Measurements from ENCODE around the gene DOCK7.

- TF ChIP-seq, protein P1, sequence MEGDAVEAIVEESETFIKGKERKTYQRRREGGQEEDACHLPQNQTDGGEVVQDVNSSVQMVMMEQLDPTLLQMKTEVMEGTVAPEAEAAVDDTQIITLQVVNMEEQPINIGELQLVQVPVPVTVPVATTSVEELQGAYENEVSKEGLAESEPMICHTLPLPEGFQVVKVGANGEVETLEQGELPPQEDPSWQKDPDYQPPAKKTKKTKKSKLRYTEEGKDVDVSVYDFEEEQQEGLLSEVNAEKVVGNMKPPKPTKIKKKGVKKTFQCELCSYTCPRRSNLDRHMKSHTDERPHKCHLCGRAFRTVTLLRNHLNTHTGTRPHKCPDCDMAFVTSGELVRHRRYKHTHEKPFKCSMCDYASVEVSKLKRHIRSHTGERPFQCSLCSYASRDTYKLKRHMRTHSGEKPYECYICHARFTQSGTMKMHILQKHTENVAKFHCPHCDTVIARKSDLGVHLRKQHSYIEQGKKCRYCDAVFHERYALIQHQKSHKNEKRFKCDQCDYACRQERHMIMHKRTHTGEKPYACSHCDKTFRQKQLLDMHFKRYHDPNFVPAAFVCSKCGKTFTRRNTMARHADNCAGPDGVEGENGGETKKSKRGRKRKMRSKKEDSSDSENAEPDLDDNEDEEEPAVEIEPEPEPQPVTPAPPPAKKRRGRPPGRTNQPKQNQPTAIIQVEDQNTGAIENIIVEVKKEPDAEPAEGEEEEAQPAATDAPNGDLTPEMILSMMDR (conservative IDR thresholded peaks at IDR 0.05 in 1 of 2, IDR thresholded peaks at IDR 0.05 in 1 of 2; ENCODE audit: extremely low read depth in 1 of 2, insufficient read depth in 1 of 2, low read depth in 1 of 2, low read length in 2 of 2), result no peak
- no peak for TF ChIP-seq EZH2 (IDR thresholded peaks at IDR 0.05; ENCODE audit: borderline replicate concordance, low read length)
Measured at GRCh38 chr1:62685431-62685859, 2.7 kb downstream of the DOCK7 start.

All from mammary epithelial cell (primary cell).